VCaP (cell line): ENCODE results near the gene PRDM2.

Experiments used
- H3K27ac ChIP-seq: fragments of 450-650 bp; 2 replicates; pipeline ENCODE4 v1.5.1; 2017
- CTCF ChIP-seq: fragments of 450-650 bp; conservative IDR thresholded peaks from 2 replicates; pipeline ENCODE4 v1.5.1; 2017; ENCODE audit warnings: mild to moderate bottlenecking, moderate library complexity

The PRDM2 gene

GRCh38 chr1:13700521-13701270 is 708 bp downstream of the PRDM2 start:
- peak overlapping the region; percentile 81 for H3K27ac ChIP-seq
- TF ChIP-seq CTCF = no peak

GRCh38 chr1:13701271-13701640 is 1.3 kb downstream of the PRDM2 start:
- TF ChIP-seq CTCF = no peak
- no peak overlapping the region for H3K27ac ChIP-seq

- no peak overlapping the region for H3K27ac ChIP-seq
- TF ChIP-seq CTCF = no peak
Measured at GRCh38 chr1:13702425-13703127, 2.6 kb downstream of the PRDM2 start.

GRCh38 chr1:13703128-13703513 is 3.1 kb downstream of the PRDM2 start:
- TF ChIP-seq CTCF = no peak
- H3K27ac ChIP-seq = no peak overlapping the region

- no peak overlapping the region for H3K27ac ChIP-seq
- TF ChIP-seq CTCF = no peak
Measured at GRCh38 chr1:13703558-13704490, 3.8 kb downstream of the PRDM2 start.

GRCh38 chr1:13706046-13706445 is 6.1 kb downstream of the PRDM2 start:
- TF ChIP-seq CTCF = no peak
- no peak overlapping the region for H3K27ac ChIP-seq

GRCh38 chr1:13707164-13707563 is 7.2 kb downstream of the PRDM2 start:
- no peak overlapping the region for H3K27ac ChIP-seq

More at GRCh38 chr1:13707164-13707563, 7.2 kb downstream of the PRDM2 start:
- no peak for TF ChIP-seq CTCF
